ENCODE measurements around the gene SUMO1.

The SUMO1 gene

DNA sequence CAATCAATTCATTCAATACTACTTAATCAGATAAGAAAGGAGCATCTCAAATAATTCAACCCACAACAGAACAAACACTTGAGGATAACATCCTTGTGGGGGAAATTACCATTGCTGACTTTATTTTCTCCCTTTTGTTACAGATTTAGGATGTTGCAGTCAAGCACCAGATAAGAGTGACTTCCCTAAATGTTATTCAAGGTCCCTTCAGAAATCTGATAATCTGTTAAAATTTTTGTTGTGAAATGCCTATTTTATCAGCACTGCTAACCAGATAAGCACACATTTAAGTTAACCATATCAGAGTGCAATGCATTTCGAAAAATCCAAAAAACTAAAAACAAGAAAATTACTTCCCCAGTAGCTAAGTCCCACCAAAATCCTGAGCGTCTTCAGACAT lies 33.5 kb downstream of the SUMO1 start:
- Mint-ChIP-seq H3K27me3 (ENCODE audit: low read depth, poor library complexity) (no peaks in the 10 kb centered on the region), H3K4me3 (no peak overlapping the region), H3K4me1 (no peaks in the 10 kb centered on the region), H3K9me3 (no peaks in the 10 kb centered on the region), H3K36me3 (ENCODE audit: low read depth) (peaks cover 47% of the 10 kb centered on the region), H3K27ac (no peak overlapping the region)
- DNase-seq = no peak
- TF ChIP-seq, protein P1, sequence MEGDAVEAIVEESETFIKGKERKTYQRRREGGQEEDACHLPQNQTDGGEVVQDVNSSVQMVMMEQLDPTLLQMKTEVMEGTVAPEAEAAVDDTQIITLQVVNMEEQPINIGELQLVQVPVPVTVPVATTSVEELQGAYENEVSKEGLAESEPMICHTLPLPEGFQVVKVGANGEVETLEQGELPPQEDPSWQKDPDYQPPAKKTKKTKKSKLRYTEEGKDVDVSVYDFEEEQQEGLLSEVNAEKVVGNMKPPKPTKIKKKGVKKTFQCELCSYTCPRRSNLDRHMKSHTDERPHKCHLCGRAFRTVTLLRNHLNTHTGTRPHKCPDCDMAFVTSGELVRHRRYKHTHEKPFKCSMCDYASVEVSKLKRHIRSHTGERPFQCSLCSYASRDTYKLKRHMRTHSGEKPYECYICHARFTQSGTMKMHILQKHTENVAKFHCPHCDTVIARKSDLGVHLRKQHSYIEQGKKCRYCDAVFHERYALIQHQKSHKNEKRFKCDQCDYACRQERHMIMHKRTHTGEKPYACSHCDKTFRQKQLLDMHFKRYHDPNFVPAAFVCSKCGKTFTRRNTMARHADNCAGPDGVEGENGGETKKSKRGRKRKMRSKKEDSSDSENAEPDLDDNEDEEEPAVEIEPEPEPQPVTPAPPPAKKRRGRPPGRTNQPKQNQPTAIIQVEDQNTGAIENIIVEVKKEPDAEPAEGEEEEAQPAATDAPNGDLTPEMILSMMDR (IDR thresholded peaks at IDR 0.05) = no peak

DNA sequence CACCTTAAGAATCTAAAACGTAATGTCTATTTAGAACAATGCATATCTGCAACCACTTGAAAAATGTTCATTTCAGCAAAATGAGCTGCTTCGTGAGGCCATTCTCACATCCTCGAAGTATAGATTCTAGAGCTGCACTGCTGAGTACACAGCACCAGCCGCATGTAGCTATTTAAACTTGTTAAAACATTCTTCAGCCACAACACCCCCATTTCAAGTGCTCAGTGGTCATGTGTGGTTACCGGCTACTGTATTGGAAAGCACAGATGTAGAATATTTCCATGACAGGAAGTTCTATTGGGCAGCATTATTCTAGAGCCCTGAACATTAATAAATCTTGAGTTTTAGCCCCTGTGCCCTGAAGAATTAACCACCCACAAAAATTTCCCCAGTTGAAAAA lies 35.0 kb downstream of the SUMO1 start:
- no peaks in the 10 kb centered on the region for H3K9me3 Mint-ChIP-seq
- H3K4me1 Mint-ChIP-seq = no peaks in the 10 kb centered on the region
- H3K36me3 Mint-ChIP-seq (ENCODE audit: low read depth) = peaks cover 42% of the 10 kb centered on the region
- H3K27ac Mint-ChIP-seq = no peak overlapping the region
- no peak overlapping the region for H3K4me3 Mint-ChIP-seq
- TF ChIP-seq, protein P1 (IDR thresholded peaks at IDR 0.05) = no peak
- H3K27me3 Mint-ChIP-seq (ENCODE audit: low read depth, poor library complexity) = no peaks in the 10 kb centered on the region
- DNase-seq = no peak

DNA sequence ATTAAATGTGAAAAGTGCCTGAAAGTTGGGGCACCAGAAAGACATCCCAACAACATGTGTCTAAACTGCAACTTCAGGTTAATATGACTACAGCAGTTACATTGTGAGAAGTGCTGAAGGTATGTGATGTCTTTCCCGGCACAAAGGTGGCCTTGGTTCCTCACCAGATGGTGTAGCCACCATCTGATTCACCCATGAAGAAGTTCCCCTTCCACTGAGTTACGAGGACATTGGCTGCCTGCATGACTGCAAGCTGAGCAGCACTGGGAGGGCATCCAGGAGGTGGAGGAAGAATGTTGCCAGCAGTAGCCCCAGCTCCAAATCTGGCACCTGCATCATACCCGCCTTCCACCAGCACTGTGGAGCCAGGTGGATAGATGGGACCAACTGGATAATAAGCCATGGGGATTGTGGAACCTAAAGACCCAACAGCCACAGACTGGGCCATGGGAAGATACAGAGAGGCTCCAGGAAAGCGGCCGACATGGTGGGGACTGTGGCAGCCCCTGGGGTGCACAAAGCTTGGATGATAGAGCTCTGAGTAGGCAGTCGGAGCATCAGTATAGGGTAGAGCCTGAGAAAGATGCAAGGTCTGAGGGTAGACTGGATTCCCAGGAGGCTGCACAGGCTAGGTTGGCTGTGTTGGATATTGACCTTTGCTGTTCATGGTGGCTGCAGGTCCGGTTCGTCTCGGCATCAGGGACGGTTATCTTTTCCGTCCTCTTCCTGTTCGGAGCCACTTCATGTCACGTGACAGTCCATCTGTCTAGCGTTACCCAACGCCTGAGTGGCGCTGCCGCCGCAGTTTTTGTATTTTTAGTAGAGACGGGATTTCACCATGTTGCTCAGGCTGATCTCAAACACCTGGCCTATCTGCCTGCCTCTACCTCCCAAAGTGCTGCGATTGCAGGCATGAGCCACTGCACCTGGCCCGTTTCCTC lies 36.9 kb downstream of the SUMO1 start:
- no peak overlapping the region for H3K4me3 Mint-ChIP-seq
- no peaks in the 10 kb centered on the region for H3K27me3 Mint-ChIP-seq (ENCODE audit: low read depth, poor library complexity)
- no peak overlapping the region for H3K27ac Mint-ChIP-seq
- no peaks in the 10 kb centered on the region for H3K9me3 Mint-ChIP-seq
- no peaks in the 10 kb centered on the region for H3K4me1 Mint-ChIP-seq
- TF ChIP-seq, protein P1 (IDR thresholded peaks at IDR 0.05) = no peak
- DNase-seq = no peak
- peaks cover 32% of the 10 kb centered on the region for H3K36me3 Mint-ChIP-seq (ENCODE audit: low read depth)

DNA sequence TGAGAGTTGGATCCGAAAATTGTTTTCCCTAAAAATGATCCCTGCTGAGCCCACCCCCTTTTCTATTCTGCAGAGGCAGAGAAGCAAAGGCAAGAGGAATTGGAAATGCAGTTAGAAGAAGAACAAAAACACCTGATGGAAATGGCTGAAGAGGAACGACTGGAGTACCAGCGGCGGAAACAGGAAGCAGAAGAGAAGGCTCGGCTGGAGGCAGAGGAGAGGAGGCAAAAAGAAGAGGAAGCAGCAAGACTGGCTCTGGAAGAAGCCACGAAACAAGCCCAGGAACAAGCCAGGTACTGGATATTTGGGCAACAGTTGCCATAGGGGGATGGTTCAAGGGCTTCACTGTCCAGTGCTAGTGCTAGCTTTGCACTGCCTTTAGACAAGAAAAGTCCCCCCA lies 41.7 kb downstream of the SUMO1 start:
- no peak for DNase-seq
- Mint-ChIP-seq H3K4me1 (peaks cover 15% of the 10 kb centered on the region), H3K9me3 (no peaks in the 10 kb centered on the region), H3K27me3 (ENCODE audit: low read depth, poor library complexity) (peaks cover 3% of the 10 kb centered on the region), H3K27ac (peak overlapping the region; percentile 4), H3K36me3 (ENCODE audit: low read depth) (peaks cover 5% of the 10 kb centered on the region), H3K4me3 (no peak overlapping the region)
- TF ChIP-seq, protein P1 (IDR thresholded peaks at IDR 0.05) = no peak

DNA sequence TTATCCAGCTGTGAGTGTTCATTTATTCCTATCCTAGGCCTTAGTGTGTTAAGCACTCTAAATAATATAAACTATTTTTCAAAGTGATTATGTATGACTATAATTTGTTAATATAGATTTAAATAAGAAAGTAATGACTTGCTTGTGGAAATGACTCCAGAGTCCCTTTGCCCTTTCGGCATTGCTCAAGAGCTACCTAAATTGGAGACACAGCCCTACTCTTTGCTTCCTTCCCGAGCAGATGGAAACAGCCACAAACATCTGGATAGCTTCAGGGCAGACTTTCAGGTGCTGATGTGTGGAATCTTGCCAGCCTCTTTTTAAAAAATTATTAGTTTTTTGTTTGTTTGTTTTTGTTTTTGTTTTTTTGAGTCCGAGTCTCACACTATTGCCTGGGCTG lies 44.0 kb downstream of the SUMO1 start:
- TF ChIP-seq, protein P1 (IDR thresholded peaks at IDR 0.05) = no peak
- H3K9me3 Mint-ChIP-seq = no peaks in the 10 kb centered on the region
- peaks cover 16% of the 10 kb centered on the region for H3K27me3 Mint-ChIP-seq (ENCODE audit: low read depth, poor library complexity)
- H3K4me3 Mint-ChIP-seq = no peak overlapping the region
- peaks cover 15% of the 10 kb centered on the region for H3K4me1 Mint-ChIP-seq
- no peaks in the 10 kb centered on the region for H3K36me3 Mint-ChIP-seq (ENCODE audit: low read depth)
- H3K27ac Mint-ChIP-seq = no peak overlapping the region
- DNase-seq = no peak

All from nephron progenitor cell (in vitro differentiated cells).